ENCODE data around the gene LRRC28.

DNA sequence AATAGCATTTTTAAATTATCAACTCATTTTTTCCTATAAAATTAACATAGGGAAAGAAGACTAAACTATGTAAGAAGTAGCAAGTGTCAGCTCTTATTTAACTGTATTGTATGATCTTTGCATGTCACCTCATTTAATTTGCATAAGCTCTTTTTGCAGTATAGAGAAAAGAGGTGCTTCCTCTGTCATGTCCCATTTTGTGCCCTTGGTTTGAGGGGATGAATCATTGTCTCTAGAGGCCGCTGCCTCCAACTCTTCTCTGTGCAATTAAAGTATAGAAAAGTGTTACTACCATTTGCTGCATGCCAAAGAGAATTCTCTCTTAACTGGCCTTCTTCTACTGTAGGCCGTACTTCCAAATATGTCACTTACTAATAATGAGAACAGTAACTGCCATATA is 93.4 kb downstream of the LRRC28 start:
- TF ChIP-seq, protein P1, sequence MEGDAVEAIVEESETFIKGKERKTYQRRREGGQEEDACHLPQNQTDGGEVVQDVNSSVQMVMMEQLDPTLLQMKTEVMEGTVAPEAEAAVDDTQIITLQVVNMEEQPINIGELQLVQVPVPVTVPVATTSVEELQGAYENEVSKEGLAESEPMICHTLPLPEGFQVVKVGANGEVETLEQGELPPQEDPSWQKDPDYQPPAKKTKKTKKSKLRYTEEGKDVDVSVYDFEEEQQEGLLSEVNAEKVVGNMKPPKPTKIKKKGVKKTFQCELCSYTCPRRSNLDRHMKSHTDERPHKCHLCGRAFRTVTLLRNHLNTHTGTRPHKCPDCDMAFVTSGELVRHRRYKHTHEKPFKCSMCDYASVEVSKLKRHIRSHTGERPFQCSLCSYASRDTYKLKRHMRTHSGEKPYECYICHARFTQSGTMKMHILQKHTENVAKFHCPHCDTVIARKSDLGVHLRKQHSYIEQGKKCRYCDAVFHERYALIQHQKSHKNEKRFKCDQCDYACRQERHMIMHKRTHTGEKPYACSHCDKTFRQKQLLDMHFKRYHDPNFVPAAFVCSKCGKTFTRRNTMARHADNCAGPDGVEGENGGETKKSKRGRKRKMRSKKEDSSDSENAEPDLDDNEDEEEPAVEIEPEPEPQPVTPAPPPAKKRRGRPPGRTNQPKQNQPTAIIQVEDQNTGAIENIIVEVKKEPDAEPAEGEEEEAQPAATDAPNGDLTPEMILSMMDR (conservative IDR thresholded peaks at IDR 0.05 in 1 of 2, IDR thresholded peaks at IDR 0.05 in 1 of 2; ENCODE audit: low read depth in 1 of 2, low read length in 2 of 2) = no peak
- no peak for TF ChIP-seq EZH2 (IDR thresholded peaks at IDR 0.05; ENCODE audit: low read length, missing control alignments)
